B cell (primary cell): ENCODE measurements around the gene MRPS27. TPM values are rescaled to one million over a fixed set of nuclear protein-coding genes. Genes with fewer than 3 reads are reported as not detected.

Experiments used
- ATAC-seq: fragments of 200-7000 bp; cut with Tn5 transposase; one replicate; pipeline ENCODE4 v1.10.0; 2021; ENCODE audit warnings: low read depth, mild to moderate bottlenecking, moderate number of reproducible peaks, moderate library complexity
- CTCF ChIA-PET: fragments of 350-600 bp; sonication (Branson Sonifier 250); formaldehyde crosslinking; loops from one replicate; lab custom pipeline; 2021; ENCODE audit warnings: antibody characterized with exemption, inconsistent platforms; lab: Charles Lee
- POLR2A ChIA-PET: fragments of 350-600 bp; sonication (Branson Sonifier 250); formaldehyde crosslinking; loops from one replicate; lab custom pipeline; 2021; ENCODE audit warnings: antibody characterized with exemption; lab: Charles Lee
- DNase-seq: peaks from one replicate; pipeline ENCODE4 v3.0.0; 2013
- H2AFZ ChIP-seq: 2 replicates; pipeline ENCODE4 v1.6.1; 2012; ENCODE audit warnings: mild to moderate bottlenecking, low read depth, low read length; ENCODE audit not compliant: insufficient read depth, poor library complexity, severe bottlenecking
- H3K27ac ChIP-seq, 2 donors: 1 replicate in 1 of 2; 2 replicates in 1 of 2; pipeline ENCODE4 v1.5.1; 2012 to 2013; ENCODE audit warnings: low read length in 2 of 2, mild to moderate bottlenecking in 2 of 2, moderate library complexity in 1 of 2
- H3K27me3 ChIP-seq, 4 experiments: fragments of 200-600 bp in 1 of 4; sonication (generic) in 1 of 4; replicated peaks in 1 of 4; 1 replicate in 2 of 4; 2 replicates in 2 of 4; pipeline versions ENCODE4 v1.6.1 to v1.7.0; 2013 to 2016; ENCODE audit warnings: low read length in 3 of 4, mild to moderate bottlenecking in 2 of 4, mixed read lengths in 1 of 4, moderate library complexity in 1 of 4; ENCODE audit not compliant: insufficient read depth in 4 of 4, control insufficient read depth in 3 of 4; ENCODE audit errors: control extremely low read depth in 1 of 4
- H3K36me3 ChIP-seq, 2 experiments: replicated peaks in 1 of 2; 1 replicate in 1 of 2; 2 replicates in 1 of 2; pipeline versions ENCODE4 v1.6.1 to v1.7.1; 2013; ENCODE audit warnings: low read length in 1 of 2; ENCODE audit not compliant: insufficient read depth in 2 of 2, control insufficient read depth in 1 of 2; ENCODE audit errors: control extremely low read depth in 1 of 2, extremely low read depth in 1 of 2
- H3K4me1 ChIP-seq, 2 donors: fragments of 200-600 bp in 1 of 2; sonication (generic) in 1 of 2; 1 replicate in 1 of 2; 2 replicates in 1 of 2; pipeline versions ENCODE4 v1.5.1 to v1.6.1; 2013 to 2017; ENCODE audit warnings: low read length in 2 of 2; ENCODE audit not compliant: control insufficient read depth in 2 of 2, insufficient read depth in 2 of 2
- H3K4me2 ChIP-seq: replicated peaks from 2 replicates; pipeline ENCODE3; 2012; ENCODE audit warnings: mild to moderate bottlenecking, low read depth, low read length; ENCODE audit not compliant: poor library complexity, severe bottlenecking
- H3K4me3 ChIP-seq, 5 experiments: fragments of 200-600 bp in 1 of 5; sonication (generic) in 1 of 5; 1 replicate in 3 of 5; 2 replicates in 2 of 5; pipeline versions ENCODE4 v1.5.1 to v1.7.0; 2011 to 2016; ENCODE audit warnings: low read length in 4 of 5, mild to moderate bottlenecking in 4 of 5, low read depth in 2 of 5, control low read depth in 1 of 5, moderate library complexity in 1 of 5; ENCODE audit not compliant: insufficient read depth in 1 of 5; ENCODE audit errors: control extremely low read depth in 1 of 5, extremely low read depth in 1 of 5
- H3K79me2 ChIP-seq: fragments of 200-600 bp; sonication (generic); one replicate; pipeline ENCODE4 v1.6.0; 2016; ENCODE audit warnings: low read length; ENCODE audit not compliant: control insufficient read depth, insufficient read depth
- H3K9ac ChIP-seq: fragments of 200-600 bp; sonication (generic); 2 replicates; pipeline ENCODE4 v1.6.1; 2017; ENCODE audit warnings: mild to moderate bottlenecking, low read length, moderate library complexity
- H3K9me3 ChIP-seq, 3 donors: one replicate each; pipeline versions ENCODE4 v1.6.1 to v1.7.1; 2013; ENCODE audit warnings: low read length in 2 of 3; ENCODE audit not compliant: control insufficient read depth in 2 of 3, insufficient read depth in 1 of 3; ENCODE audit errors: control extremely low read depth in 1 of 3
- H4K20me1 ChIP-seq: 2 replicates; pipeline ENCODE4 v1.6.0; 2012; ENCODE audit warnings: mild to moderate bottlenecking, low read length; ENCODE audit not compliant: insufficient read depth, control insufficient read depth, poor library complexity, severe bottlenecking
- H3K27ac Mint-ChIP-seq: one replicate; pipeline ENCODE4 v1.8.0; 2021; ENCODE audit warnings: mixed read lengths
- H3K27me3 Mint-ChIP-seq: one replicate; pipeline ENCODE4 v1.8.0; 2021; ENCODE audit warnings: mixed read lengths
- H3K4me1 Mint-ChIP-seq: one replicate; pipeline ENCODE4 v1.8.0; 2021; ENCODE audit warnings: mixed read lengths
- H3K4me3 Mint-ChIP-seq: one replicate; pipeline ENCODE4 v1.8.0; 2021; ENCODE audit warnings: mixed read lengths
- H3K9me3 Mint-ChIP-seq: one replicate; pipeline ENCODE4 v1.8.0; 2022; ENCODE audit warnings: mixed read lengths; ENCODE audit not compliant: insufficient read depth
- EZH2 ChIP-seq: IDR thresholded peaks from 2 replicates; pipeline ENCODE4 v1.6.1; 2012; ENCODE audit warnings: borderline replicate concordance, low read depth, mild to moderate bottlenecking, moderate library complexity, low read length; ENCODE audit not compliant: insufficient read depth, poor library complexity, severe bottlenecking
- WGBS: methylation state at CpG from one replicate; pipeline ENCODE4 v1.1.5; 2013; ENCODE audit warnings: missing lambda C conversion rate; ENCODE audit not compliant: insufficient coverage; 5-methylcytosine and 5-hydroxymethylcytosine counted together
- intact Hi-C: fragments of 100-400 bp; cut with micrococcal nuclease; formaldehyde crosslinking; loops from one replicate; pipeline ENCODE4 v1.10.0; 2022
- polyA plus RNA-seq: library from polyadenylated mRNA; depleted of rRNA; stranded (reverse); fragments of >200 nt; gene quantifications from 2 replicates; pipeline ENCODE4 v1.2.3, GENCODE V29; 2012
- total RNA-seq, 2 donors: library from RNA; stranded (reverse); fragments of 120-200 nt in 1 of 2; gene quantifications; 1 replicate in 1 of 2; 2 replicates in 1 of 2; pipeline versions ENCODE4 v1.2.3 to v1.2.4, GENCODE V29; 2013 to 2022
- TF ChIP-seq, protein P1 (sequence below): fragments of 200-600 bp; IDR thresholded peaks from one replicate; pipeline ENCODE4 v1.8.0; 2022; ENCODE audit warnings: antibody characterized with exemption, mild to moderate bottlenecking

The MRPS27 gene
- total and polyA plus RNA-seq, 2 donors (not counting 1 experiment from before 2014, with no cell fraction given) = 33.4 to 58.3 TPM

DNA sequence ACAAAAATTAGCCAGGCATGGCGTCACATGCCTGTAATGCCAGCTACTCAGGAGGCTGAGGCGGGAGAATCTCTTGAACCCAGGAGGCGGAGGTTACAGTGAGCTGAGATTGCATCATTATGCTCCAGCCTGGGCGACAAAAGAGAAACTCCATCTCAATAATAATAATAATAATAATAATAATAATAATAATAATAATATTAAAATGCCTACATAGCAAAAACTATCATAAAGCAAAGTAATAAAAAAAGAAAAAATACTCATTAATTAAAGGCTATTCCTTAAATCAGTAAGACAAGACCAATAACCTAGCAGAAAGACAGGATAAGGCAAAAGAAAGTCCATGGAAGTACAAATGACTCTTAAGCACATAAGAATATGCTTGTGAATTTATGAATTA is 50.0 kb downstream of the MRPS27 start:
- Histone ChIP-seq H4K20me1 (no peaks in the 10 kb centered on the region), H3K9me3 (no peaks in the 10 kb centered on the region), H3K9ac (no peak overlapping the region), H3K4me3 (no peak overlapping the region), H3K4me2 (no peak overlapping the region), H3K36me3 (peaks cover 0 to 5% of the 10 kb centered on the region in 2 experiments), H3K27me3 (no peaks in the 10 kb centered on the region), H2AFZ (no peak overlapping the region), H3K79me2 (peaks cover 12% of the 10 kb centered on the region), H3K27ac (no peak overlapping the region), H3K4me1 (no peaks in the 10 kb centered on the region)
- ChIA-PET POLR2A (no interaction called here), CTCF (interaction anchor here (1.5 to 2.1 kb wide), 3 partner anchors 8 to 38 kb away, joined by 3 to 4 read pairs (median 4); no protein-coding TSS in a partner anchor)
- H3K27ac Mint-ChIP-seq = no peak overlapping the region
- no peak for DNase-seq
- WGBS = no CpG with 5 or more reads among the region's 4 CpGs
- intact Hi-C loops = no loop called here
- no peak overlapping the region for H3K4me3 Mint-ChIP-seq
- no peak for ATAC-seq
- no peaks in the 10 kb centered on the region for H3K27me3 Mint-ChIP-seq
- no peak for TF ChIP-seq EZH2
- TF ChIP-seq, protein P1, sequence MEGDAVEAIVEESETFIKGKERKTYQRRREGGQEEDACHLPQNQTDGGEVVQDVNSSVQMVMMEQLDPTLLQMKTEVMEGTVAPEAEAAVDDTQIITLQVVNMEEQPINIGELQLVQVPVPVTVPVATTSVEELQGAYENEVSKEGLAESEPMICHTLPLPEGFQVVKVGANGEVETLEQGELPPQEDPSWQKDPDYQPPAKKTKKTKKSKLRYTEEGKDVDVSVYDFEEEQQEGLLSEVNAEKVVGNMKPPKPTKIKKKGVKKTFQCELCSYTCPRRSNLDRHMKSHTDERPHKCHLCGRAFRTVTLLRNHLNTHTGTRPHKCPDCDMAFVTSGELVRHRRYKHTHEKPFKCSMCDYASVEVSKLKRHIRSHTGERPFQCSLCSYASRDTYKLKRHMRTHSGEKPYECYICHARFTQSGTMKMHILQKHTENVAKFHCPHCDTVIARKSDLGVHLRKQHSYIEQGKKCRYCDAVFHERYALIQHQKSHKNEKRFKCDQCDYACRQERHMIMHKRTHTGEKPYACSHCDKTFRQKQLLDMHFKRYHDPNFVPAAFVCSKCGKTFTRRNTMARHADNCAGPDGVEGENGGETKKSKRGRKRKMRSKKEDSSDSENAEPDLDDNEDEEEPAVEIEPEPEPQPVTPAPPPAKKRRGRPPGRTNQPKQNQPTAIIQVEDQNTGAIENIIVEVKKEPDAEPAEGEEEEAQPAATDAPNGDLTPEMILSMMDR = no peak
- no peaks in the 10 kb centered on the region for H3K9me3 Mint-ChIP-seq
- H3K4me1 Mint-ChIP-seq = peaks cover 5% of the 10 kb centered on the region

DNA sequence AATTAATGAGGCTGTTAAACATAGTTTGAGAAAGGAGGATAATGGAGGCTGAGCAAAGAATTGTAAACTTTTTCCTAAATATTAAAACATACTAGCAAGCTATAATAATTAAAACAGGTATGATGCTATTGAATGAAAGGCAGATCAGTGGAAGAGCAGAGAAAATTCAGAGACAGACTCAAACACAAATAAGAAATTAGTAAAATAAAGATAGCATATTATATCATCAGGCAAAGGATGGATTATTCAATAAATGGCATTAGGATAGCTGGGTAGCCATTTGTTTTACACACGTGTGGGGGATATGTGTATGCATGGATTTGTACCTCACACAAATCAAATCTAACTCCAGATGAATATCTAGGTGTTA is 50.6 kb downstream of the MRPS27 start:
- Histone ChIP-seq H4K20me1 (no peaks in the 10 kb centered on the region), H3K4me1 (no peaks in the 10 kb centered on the region), H3K27me3 (no peaks in the 10 kb centered on the region), H3K9me3 (no peaks in the 10 kb centered on the region), H3K27ac (no peak overlapping the region), H3K9ac (no peak overlapping the region), H3K79me2 (peaks cover 8% of the 10 kb centered on the region), H2AFZ (no peak overlapping the region), H3K4me3 (no peak overlapping the region), H3K36me3 (peaks cover 0 to 5% of the 10 kb centered on the region in 2 experiments), H3K4me2 (no peak overlapping the region)
- Mint-ChIP-seq H3K4me1 (peaks cover 9% of the 10 kb centered on the region), H3K27ac (no peak overlapping the region), H3K9me3 (no peaks in the 10 kb centered on the region), H3K27me3 (no peaks in the 10 kb centered on the region), H3K4me3 (no peak overlapping the region)
- no CpG with 5 or more reads among the region's 1 CpG for WGBS
- intact Hi-C loops = loop anchor here (5.0 kb wide), 2 partner anchors 38 to 132 kb away; no protein-coding TSS in a partner anchor
- ChIA-PET CTCF (interaction anchor here (0.9 to 2.1 kb wide), 5 partner anchors 9 to 39 kb away, joined by 3 to 4 read pairs (median 3); no protein-coding TSS in a partner anchor), POLR2A (no interaction called here)
- DNase-seq = no peak
- ATAC-seq = no peak
- no peak for TF ChIP-seq EZH2
- TF ChIP-seq, protein P1 = peak; percentile 25
